Stimulated activated naive B cell treated with anti-CD40 and anti-IgM and Interleukin-4, amounts not matched to agents 10 μg/mL and 1 μg/mL and 100 μg/mL, for 72 hours (primary cell): ENCODE measurements around the gene IQCM.
A peak's percentile ranks its signal among the peaks of the same experiment; 100 is the strongest.
"Not testable (repeated sequence)": the region's sequence is repeated elsewhere in the genome, so short reads cannot be mapped to it uniquely, and the experiment has no call there.

Experiments
- ATAC-seq, 2 donors: fragments of 150-1000 bp; cut with Tn5 transposase; replicated peaks; 2 replicates each; pipeline ENCODE4 v1.10.0; 2021; ENCODE audit warnings: moderate library complexity in 1 of 2
- DNase-seq: peaks from one replicate; pipeline ENCODE4 v3.0.0; 2021
- H3K27ac Mint-ChIP-seq: one replicate; pipeline ENCODE4 v1.8.0; 2022; ENCODE audit warnings: mild to moderate bottlenecking, mixed read lengths
- H3K27me3 Mint-ChIP-seq, 2 donors: one replicate each; pipeline ENCODE4 v1.8.0; 2022; ENCODE audit warnings: mixed read lengths in 2 of 2
- H3K36me3 Mint-ChIP-seq, 2 donors: one replicate each; pipeline ENCODE4 v1.8.0; 2022; ENCODE audit warnings: mixed read lengths in 2 of 2, mild to moderate bottlenecking in 1 of 2
- H3K4me1 Mint-ChIP-seq, 2 donors: one replicate each; pipeline ENCODE4 v1.8.0; 2022; ENCODE audit warnings: mixed read lengths in 2 of 2, mild to moderate bottlenecking in 1 of 2
- H3K4me3 Mint-ChIP-seq, 2 donors: one replicate each; pipeline ENCODE4 v1.8.0; 2022; ENCODE audit warnings: mild to moderate bottlenecking in 2 of 2, mixed read lengths in 2 of 2, moderate library complexity in 1 of 2
- H3K9me3 Mint-ChIP-seq, 2 donors: one replicate each; pipeline ENCODE4 v1.8.0; 2022; ENCODE audit warnings: mixed read lengths in 2 of 2, mild to moderate bottlenecking in 1 of 2

Gene IQCM

DNA sequence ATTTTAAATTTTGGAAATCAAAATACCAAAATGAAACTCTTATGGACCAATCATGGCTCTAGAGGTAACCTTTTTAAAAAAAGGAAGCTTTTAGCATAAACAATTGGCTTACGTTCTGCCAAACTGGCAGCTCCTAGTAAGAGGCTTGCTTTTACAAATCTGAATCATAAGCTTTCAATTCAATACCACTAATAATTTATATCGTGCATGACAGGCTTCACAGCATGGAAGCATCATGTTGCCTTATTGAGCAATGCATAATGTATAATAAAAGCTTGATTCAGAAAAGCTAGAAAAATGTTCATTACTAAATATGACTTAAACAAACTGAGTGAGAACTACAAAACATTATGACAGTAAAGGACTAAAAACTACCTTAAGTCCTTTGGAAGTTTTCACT is 280.9 kb downstream of the IQCM start:
- no peaks in the 10 kb centered on the region for H3K4me1 Mint-ChIP-seq
- DNase-seq, result no peak
- H3K27ac Mint-ChIP-seq, result no peak overlapping the region
- H3K4me3 Mint-ChIP-seq, result no peak overlapping the region
- no peak for ATAC-seq
- H3K9me3 Mint-ChIP-seq, result peaks cover 15% of the 10 kb centered on the region in 2 donors
- H3K27me3 Mint-ChIP-seq, result no peaks in the 10 kb centered on the region
- no peaks in the 10 kb centered on the region for H3K36me3 Mint-ChIP-seq

DNA sequence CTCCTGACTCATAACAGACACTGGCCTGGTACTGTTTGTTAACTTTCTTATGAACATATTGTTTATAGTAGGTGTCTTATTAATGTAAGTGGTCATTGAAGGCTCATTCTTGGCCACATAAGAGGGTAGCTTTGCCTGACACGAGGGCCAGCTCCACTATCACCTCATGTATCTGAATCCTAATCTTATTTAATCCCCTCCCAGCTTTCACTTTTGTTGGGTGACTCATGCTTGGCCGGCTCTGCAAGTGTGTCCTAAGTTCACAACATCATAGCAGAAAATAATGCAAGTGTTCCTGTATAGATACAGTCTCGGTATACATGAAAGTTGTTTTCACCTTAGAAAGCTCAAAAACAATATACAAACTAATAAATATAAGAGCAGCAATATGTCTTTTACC is 283.8 kb downstream of the IQCM start:
- ATAC-seq (no peak), DNase-seq (no peak)
- Mint-ChIP-seq H3K4me1 (no peaks in the 10 kb centered on the region), H3K36me3 (no peaks in the 10 kb centered on the region), H3K9me3 (peaks cover 7 to 8% of the 10 kb centered on the region in 2 donors), H3K4me3 (no peak overlapping the region), H3K27me3 (no peaks in the 10 kb centered on the region), H3K27ac (no peak overlapping the region)

GRCh38 chr4:149523039-149523438 is 292.6 kb downstream of the IQCM start:
- H3K27me3 Mint-ChIP-seq, result no peaks in the 10 kb centered on the region
- H3K36me3 Mint-ChIP-seq, result no peaks in the 10 kb centered on the region
- H3K9me3 Mint-ChIP-seq, result peaks cover 6% of the 10 kb centered on the region in 2 donors

GRCh38 chr4:149521611-149522425 is 293.8 kb downstream of the IQCM start:
- H3K4me3 Mint-ChIP-seq, result no peak overlapping the region
- ATAC-seq (peak in 1 of 2 donors; percentile 16), DNase-seq (no peak)
- H3K27ac Mint-ChIP-seq, result no peak overlapping the region
- peaks cover 6 to 9% of the 10 kb centered on the region in 2 donors for H3K9me3 Mint-ChIP-seq
- H3K36me3 Mint-ChIP-seq, result no peaks in the 10 kb centered on the region
- no peaks in the 10 kb centered on the region for H3K4me1 Mint-ChIP-seq
- no peaks in the 10 kb centered on the region for H3K27me3 Mint-ChIP-seq

More at GRCh38 chr4:149523039-149523438, 292.6 kb downstream of the IQCM start:
- ATAC-seq, result no peak
- Mint-ChIP-seq H3K27ac (no peak overlapping the region), H3K4me1 (no peaks in the 10 kb centered on the region), H3K4me3 (no peak overlapping the region)
- no peak for DNase-seq

DNA sequence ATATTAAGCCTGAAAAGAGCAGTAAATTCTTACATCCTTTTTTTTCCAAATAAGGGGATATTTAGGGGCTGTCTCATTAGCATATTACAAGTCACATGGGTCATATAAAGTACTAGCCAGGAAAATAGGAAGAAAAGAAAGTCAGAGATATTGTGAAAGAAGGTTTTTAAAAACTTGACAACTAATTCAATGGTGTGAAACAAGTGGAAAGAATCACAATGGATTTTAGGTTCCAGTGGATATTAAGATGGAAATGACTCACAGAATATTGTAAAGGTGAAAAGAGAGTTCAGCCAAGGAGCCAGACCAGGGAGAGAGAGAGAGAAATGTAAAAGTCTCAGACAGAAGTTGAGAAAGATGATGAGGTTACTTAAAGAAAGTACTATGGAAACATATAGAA is 297.2 kb downstream of the IQCM start:
- H3K4me1 Mint-ChIP-seq, result no peaks in the 10 kb centered on the region
- ATAC-seq (no peak), DNase-seq (no peak)
- no peaks in the 10 kb centered on the region for H3K36me3 Mint-ChIP-seq
- H3K4me3 Mint-ChIP-seq, result no peak overlapping the region
- H3K9me3 Mint-ChIP-seq, result peaks cover 6 to 10% of the 10 kb centered on the region in 2 donors
- no peak overlapping the region for H3K27ac Mint-ChIP-seq
- H3K27me3 Mint-ChIP-seq, result no peaks in the 10 kb centered on the region

- Mint-ChIP-seq H3K27ac (no peak overlapping the region), H3K36me3 (no peaks in the 10 kb centered on the region), H3K4me1 (no peaks in the 10 kb centered on the region), H3K9me3 (peaks cover 6 to 11% of the 10 kb centered on the region in 2 donors), H3K4me3 (no peak overlapping the region), H3K27me3 (no peaks in the 10 kb centered on the region)
- DNase-seq (no peak), ATAC-seq (no peak)
Measured at GRCh38 chr4:149513081-149513480, 302.6 kb downstream of the IQCM start.

GRCh38 chr4:149512501-149512900 is 303.1 kb downstream of the IQCM start:
- no peak for DNase-seq
- no peaks in the 10 kb centered on the region for H3K4me1 Mint-ChIP-seq
- no peak overlapping the region for H3K27ac Mint-ChIP-seq
- H3K4me3 Mint-ChIP-seq, result no peak overlapping the region
- no peaks in the 10 kb centered on the region for H3K36me3 Mint-ChIP-seq
- peaks cover 6 to 15% of the 10 kb centered on the region in 2 donors for H3K9me3 Mint-ChIP-seq
- H3K27me3 Mint-ChIP-seq, result no peaks in the 10 kb centered on the region
- no peak for ATAC-seq

- Mint-ChIP-seq H3K4me1 (no peaks in the 10 kb centered on the region), H3K9me3 (peaks cover 6 to 16% of the 10 kb centered on the region in 2 donors), H3K36me3 (no peaks in the 10 kb centered on the region), H3K27me3 (no peaks in the 10 kb centered on the region), H3K27ac (no peak overlapping the region), H3K4me3 (no peak overlapping the region)
- no peak for ATAC-seq
- DNase-seq, result no peak
Measured at GRCh38 chr4:149511558-149512298, 303.9 kb downstream of the IQCM start.

GRCh38 chr4:149507309-149507708 is 308.3 kb downstream of the IQCM start:
- ATAC-seq, H3K4me1 Mint-ChIP-seq, H3K4me3 Mint-ChIP-seq, DNase-seq, H3K36me3 Mint-ChIP-seq, H3K27me3 Mint-ChIP-seq, H3K27ac Mint-ChIP-seq: not testable (repeated sequence)
- peaks cover 6 to 19% of the 10 kb centered on the region in 2 donors for H3K9me3 Mint-ChIP-seq

DNA sequence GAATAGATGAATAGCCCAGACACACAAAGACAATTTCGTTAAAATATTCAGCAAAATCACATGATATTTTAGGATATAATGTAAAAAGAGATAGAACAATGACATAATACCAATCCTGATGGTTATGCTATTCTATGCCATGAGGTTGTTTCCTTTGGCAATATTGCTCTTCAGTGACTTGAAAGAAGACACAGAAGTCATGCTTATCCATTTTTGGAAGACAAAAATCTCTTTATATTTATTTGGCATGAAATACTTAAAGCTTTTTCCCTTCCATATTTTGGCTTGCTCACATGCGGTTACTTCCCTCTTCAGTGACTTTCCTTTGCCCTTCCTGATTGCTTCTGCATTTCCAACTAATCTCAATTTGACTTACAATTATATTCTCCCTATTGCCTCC is 314.8 kb downstream of the IQCM start:
- H3K27ac Mint-ChIP-seq, result no peak overlapping the region
- H3K4me1 Mint-ChIP-seq, result no peaks in the 10 kb centered on the region
- no peak for ATAC-seq
- no peak for DNase-seq
- H3K9me3 Mint-ChIP-seq, result peaks cover 0 to 4% of the 10 kb centered on the region in 2 donors
- H3K4me3 Mint-ChIP-seq, result no peak overlapping the region
- no peaks in the 10 kb centered on the region for H3K27me3 Mint-ChIP-seq
- H3K36me3 Mint-ChIP-seq, result no peaks in the 10 kb centered on the region

DNA sequence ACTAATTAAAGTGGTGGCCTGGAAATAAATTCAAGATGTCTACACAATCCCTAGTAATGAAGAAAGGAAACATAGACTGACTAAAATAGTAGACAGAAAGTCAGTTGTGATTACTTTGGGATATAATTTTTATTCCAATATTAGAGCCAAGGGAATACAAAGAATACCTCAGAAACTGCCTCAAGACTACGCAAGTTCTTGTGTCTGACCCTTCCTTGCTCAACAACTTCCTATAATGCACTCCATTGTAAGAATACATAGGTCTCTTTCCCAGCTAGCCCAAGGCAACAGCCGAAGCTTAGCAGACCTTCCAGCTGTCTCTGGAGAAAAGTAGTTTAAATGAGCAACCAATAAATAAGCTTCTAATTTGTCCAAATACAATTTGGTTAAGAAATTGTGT is 315.9 kb downstream of the IQCM start:
- Mint-ChIP-seq H3K36me3 (no peaks in the 10 kb centered on the region), H3K9me3 (peaks cover 0 to 4% of the 10 kb centered on the region in 2 donors), H3K4me1 (no peaks in the 10 kb centered on the region), H3K27me3 (no peaks in the 10 kb centered on the region), H3K4me3 (no peak overlapping the region), H3K27ac (no peak overlapping the region)
- DNase-seq, result no peak
- no peak for ATAC-seq

DNA sequence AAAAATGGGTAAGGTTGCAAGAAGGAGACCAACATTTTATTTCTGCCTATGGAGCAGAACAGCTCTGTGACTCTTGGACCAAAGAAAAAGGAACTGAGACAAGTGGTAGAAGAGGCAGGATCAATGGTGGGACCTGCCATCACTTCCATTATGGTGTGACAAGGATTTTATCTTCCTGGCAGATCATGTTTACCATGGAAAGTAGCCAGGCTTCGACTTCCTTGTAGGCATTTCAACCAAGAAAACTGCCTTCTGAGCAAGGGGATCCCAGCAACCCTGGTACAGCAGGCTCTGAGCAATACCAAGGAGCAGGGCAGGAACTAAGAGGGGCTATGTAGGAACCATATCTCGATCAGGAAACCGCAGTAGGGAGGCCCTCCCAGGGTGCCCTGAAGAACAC is 317.4 kb downstream of the IQCM start:
- Mint-ChIP-seq H3K27ac (no peak overlapping the region), H3K4me3 (no peak overlapping the region), H3K36me3 (no peaks in the 10 kb centered on the region), H3K9me3 (peaks cover 0 to 4% of the 10 kb centered on the region in 2 donors), H3K4me1 (no peaks in the 10 kb centered on the region), H3K27me3 (no peaks in the 10 kb centered on the region)
- no peak for DNase-seq
- no peak for ATAC-seq

DNA sequence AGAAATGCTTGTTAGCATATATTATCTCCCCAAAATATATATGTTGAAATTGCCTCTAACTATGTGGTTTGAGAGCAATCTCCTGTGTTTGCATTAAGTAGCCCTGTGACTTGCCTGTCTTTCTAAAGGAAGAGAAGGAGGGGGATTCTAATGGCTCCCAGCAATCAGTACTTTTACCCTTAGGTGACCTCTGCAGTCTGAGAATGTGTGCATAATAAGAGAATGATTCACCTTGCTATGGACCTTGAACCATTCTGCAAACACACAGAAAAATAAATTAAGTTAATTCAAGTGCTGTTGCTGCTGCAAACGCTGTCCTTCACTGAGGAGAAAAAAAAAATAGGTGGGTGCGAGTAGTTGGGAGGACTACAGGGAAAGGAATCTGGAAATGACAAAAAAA is 322.2 kb downstream of the IQCM start:
- Mint-ChIP-seq H3K27ac (no peak overlapping the region), H3K9me3 (peaks cover 0 to 2% of the 10 kb centered on the region in 2 donors), H3K27me3 (no peaks in the 10 kb centered on the region), H3K36me3 (no peaks in the 10 kb centered on the region), H3K4me1 (no peaks in the 10 kb centered on the region), H3K4me3 (no peak overlapping the region)
- ATAC-seq, result no peak
- DNase-seq, result no peak

DNA sequence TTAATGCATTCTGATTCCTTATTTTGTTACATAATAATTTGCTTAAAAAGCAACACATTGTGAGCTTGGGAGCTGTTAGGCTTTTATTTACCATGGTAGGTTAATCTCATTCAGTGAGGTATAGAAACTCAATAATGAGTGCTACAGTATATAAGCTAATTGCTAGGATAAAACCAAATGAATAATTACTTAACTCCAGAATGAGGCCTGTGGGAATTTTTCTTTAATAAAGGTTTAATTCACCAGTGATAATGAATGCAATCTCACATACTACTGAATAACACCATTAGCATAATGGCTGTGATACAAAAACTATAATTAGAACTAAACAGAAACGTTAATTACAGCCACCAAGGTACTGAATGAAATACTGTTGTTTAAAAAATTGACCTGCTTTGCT is 326.3 kb downstream of the IQCM start:
- no peaks in the 10 kb centered on the region for H3K9me3 Mint-ChIP-seq
- H3K4me3 Mint-ChIP-seq, result no peak overlapping the region
- ATAC-seq, result no peak
- no peaks in the 10 kb centered on the region for H3K4me1 Mint-ChIP-seq
- DNase-seq, result no peak
- no peaks in the 10 kb centered on the region for H3K27me3 Mint-ChIP-seq
- no peak overlapping the region for H3K27ac Mint-ChIP-seq
- no peaks in the 10 kb centered on the region for H3K36me3 Mint-ChIP-seq

GRCh38 chr4:149486861-149487260 is 328.8 kb downstream of the IQCM start:
- Mint-ChIP-seq H3K36me3 (no peaks in the 10 kb centered on the region), H3K4me1 (no peaks in the 10 kb centered on the region), H3K9me3 (peaks cover 0 to 2% of the 10 kb centered on the region in 2 donors), H3K4me3 (no peak overlapping the region), H3K27ac (no peak overlapping the region), H3K27me3 (no peaks in the 10 kb centered on the region)
- no peak for DNase-seq
- ATAC-seq, result no peak
